HL-60 (cell line): ENCODE data around the gene FOXA1.

ENCODE experiments used
- CTCF ChIP-seq: IDR thresholded peaks from one replicate; pipeline ENCODE4 v1.5.1; 2011; ENCODE audit warnings: low read length, control low read depth, inconsistent platforms; ENCODE audit not compliant: insufficient read depth
- GABPA ChIP-seq: IDR thresholded peaks from 2 replicates; pipeline ENCODE4 v1.6.1; 2012; ENCODE audit warnings: low read depth
- POLR2AphosphoS5 ChIP-seq: IDR thresholded peaks from 2 replicates; pipeline ENCODE4 v1.6.1; 2012; ENCODE audit warnings: low read depth

GRCh38 chr14:37553935-37554550 is 41.0 kb downstream of the FOXA1 start:
- no peak for TF ChIP-seq POLR2AphosphoS5
- TF ChIP-seq CTCF = no peak
- no peak for TF ChIP-seq GABPA
